Mammary epithelial cell (primary cell): ENCODE results near the gene TTBK2.

Experiments used
- CTCF ChIP-seq, 2 donors: IDR thresholded peaks in 1 of 2; conservative IDR thresholded peaks in 1 of 2; 2 replicates each; pipeline ENCODE4 v1.5.1; 2011 to 2012; ENCODE audit warnings: inconsistent platforms in 2 of 2, low read length in 2 of 2, mild to moderate bottlenecking in 2 of 2, control low read depth in 1 of 2, low read depth in 1 of 2; ENCODE audit not compliant: insufficient read depth in 1 of 2; ENCODE audit errors: extremely low read depth in 1 of 2
- EZH2 ChIP-seq: IDR thresholded peaks from 2 replicates; pipeline ENCODE4 v1.6.1; 2012; ENCODE audit warnings: low read length, inconsistent platforms, borderline replicate concordance

- TF ChIP-seq CTCF (conservative IDR thresholded peaks at IDR 0.05 in 1 of 2, IDR thresholded peaks at IDR 0.05 in 1 of 2; ENCODE audit: extremely low read depth in 1 of 2, insufficient read depth in 1 of 2, low read depth in 1 of 2, low read length in 2 of 2) (no peak), EZH2 (no peak)
Measured at GRCh38 chr15:42696626-42697025, 224.0 kb downstream of the TTBK2 start.
